Measurements from ENCODE around the gene SPIN2B. TPM values are rescaled to one million over a fixed set of nuclear protein-coding genes. Genes with fewer than 3 reads are reported as not detected.
"Not testable (repeated sequence)": the region's sequence is repeated elsewhere in the genome, so short reads cannot be mapped to it uniquely, and the experiment has no call there.

SPIN2B gene
- total and polyA plus RNA-seq, 8 donors = 3.1 to 8.7 (median 4.5) TPM

GRCh38 chrX:57132046-57132445, 10.7 kb upstream of the SPIN2B start:
- ATAC-seq = no peak
- no peaks in the 10 kb centered on the region for H3K27me3 ChIP-seq
- intact Hi-C loops (cut with DNase I) = no loop called here
- H3K9me3 ChIP-seq = peaks cover 0 to 3% (median 0%) of the 10 kb centered on the region in 4 donors
- H3K27ac ChIP-seq = no peak overlapping the region
- no peak for TF ChIP-seq CTCF (IDR thresholded peaks at IDR 0.05)
- no peak for DNase-seq
- H3K4me1 ChIP-seq = no peaks in the 10 kb centered on the region
- H3K4me3 ChIP-seq = no peak overlapping the region
- no peaks in the 10 kb centered on the region for H3K36me3 ChIP-seq
- FAIRE-seq = no peak
- 75 to 96% methylated on average over 7 of the region's 7 CpGs for WGBS, 2 donors

GRCh38 chrX:57121816-57122215, 468 bp upstream of the SPIN2B start:
- H3K4me3 ChIP-seq = peak overlapping the region; percentile 38 to 57 (median 44)
- intact Hi-C loops (cut with DNase I) = no loop called here
- DNase-seq = no peak
- no peak for TF ChIP-seq CTCF (IDR thresholded peaks at IDR 0.05)
- peak in 1 of 4 donors; percentile 8 for ATAC-seq
- FAIRE-seq = no peak
- H3K4me1 ChIP-seq = no peaks in the 10 kb centered on the region
- H3K27ac ChIP-seq = peak overlapping the region in 3 of 4 donors; percentile 46 to 68 (median 56)
- no peaks in the 10 kb centered on the region for H3K9me3 ChIP-seq
- WGBS, 2 donors = 2 to 17% methylated on average over 10 of the region's 10 CpGs
- H3K36me3 ChIP-seq = no peaks in the 10 kb centered on the region
- no peaks in the 10 kb centered on the region for H3K27me3 ChIP-seq

- DNase-seq = peak in 3 of 6 donors; percentile 9 to 38 (median 12)
- H3K27ac ChIP-seq = peak overlapping the region in 1 of 4 donors; percentile 68
These were observed 658 bp downstream of the SPIN2B start for GRCh38 chrX:57120619-57121161.

GRCh38 chrX:57119416-57119815, 1.9 kb downstream of the SPIN2B start:
- DNase-seq = no peak
- no peak for ATAC-seq
- no peak for TF ChIP-seq CTCF (IDR thresholded peaks at IDR 0.05)
- WGBS, 2 donors = 74 to 84% methylated on average over 1 of the region's 1 CpG
- H3K27ac ChIP-seq = no peak overlapping the region
- no peaks in the 10 kb centered on the region for H3K4me1 ChIP-seq
- no peaks in the 10 kb centered on the region for H3K9me3 ChIP-seq
- no peak for FAIRE-seq
- H3K36me3 ChIP-seq = no peaks in the 10 kb centered on the region
- intact Hi-C loops (cut with DNase I) = no loop called here
- H3K27me3 ChIP-seq = no peaks in the 10 kb centered on the region
- no peak overlapping the region for H3K4me3 ChIP-seq

More at GRCh38 chrX:57120619-57121161, 658 bp downstream of the SPIN2B start:
- H3K27me3 ChIP-seq; H3K4me1 ChIP-seq; H3K36me3 ChIP-seq; intact Hi-C loops (cut with DNase I); FAIRE-seq; H3K9me3 ChIP-seq: not testable (repeated sequence)
- H3K4me3 ChIP-seq = peak overlapping the region in 3 of 4 donors; percentile 39 to 57 (median 50)
- peak in 3 of 4 donors; percentile 14 to 18 (median 17) for ATAC-seq
- WGBS, 2 donors = 5 to 27% methylated on average over 6 to 10 of the region's 12 CpGs

- H3K27me3 ChIP-seq; H3K4me3 ChIP-seq; ATAC-seq; DNase-seq; FAIRE-seq; H3K27ac ChIP-seq; H3K4me1 ChIP-seq; H3K9me3 ChIP-seq; H3K36me3 ChIP-seq; intact Hi-C loops (cut with DNase I): not testable (repeated sequence)
- WGBS, 2 donors = 53 to 67% methylated on average over 4 of the region's 4 CpGs
These were observed 3.8 kb downstream of the SPIN2B start for GRCh38 chrX:57117566-57117965.

- no peaks in the 10 kb centered on the region for H3K4me1 ChIP-seq
- intact Hi-C loops (cut with DNase I) = no loop called here
- DNase-seq (no peak), ATAC-seq (no peak), FAIRE-seq (no peak)
- H3K36me3 ChIP-seq = no peaks in the 10 kb centered on the region
- TF ChIP-seq CTCF (IDR thresholded peaks at IDR 0.05) = no peak
- no peak overlapping the region for H3K27ac ChIP-seq
- no peaks in the 10 kb centered on the region for H3K9me3 ChIP-seq
- H3K27me3 ChIP-seq = no peaks in the 10 kb centered on the region
- H3K4me3 ChIP-seq = no peak overlapping the region
- 47 to 64% methylated on average over 2 of the region's 2 CpGs for WGBS, 2 donors
These were observed 16.4 kb downstream of the SPIN2B start for GRCh38 chrX:57104921-57105398.
